Measurements from ENCODE around the gene CHRND. TPM values are rescaled to one million over a fixed set of nuclear protein-coding genes. Genes with fewer than 3 reads are reported as not detected.

Gene CHRND
- total RNA-seq, 3 donors from 2014 or later (not counting 1 experiment from before 2014, with no cell fraction given): not detected

GRCh38 chr2:232550354-232551249, 24.6 kb downstream of the CHRND start, which contains the start of the genes EIF4E2 and TIGD1:
EIF4E2 (plus strand) TSS chr2:232550689; CDS start chr2:232550725, 36 bp downstream.
TIGD1 (minus strand) TSS chr2:232550557; CDS start chr2:232549882, 675 bp downstream.
- ATAC-seq (peak; percentile 84 to 92 (median 89)), DNase-seq (peak; percentile 84 to 94)
- Histone ChIP-seq H3K4me3 (ENCODE audit: low read length) (peak within 1 kb of the TSS; percentile 62), H3K4me1 (ENCODE audit: control insufficient read depth, insufficient read depth, low read length) (peaks cover 18% of the 10 kb centered on the region), H3K27ac (ENCODE audit: low read length) (peak within 1 kb of the TSS; percentile 89), H3K27me3 (ENCODE audit: control insufficient read depth, insufficient read depth, low read length) (no peaks in the 10 kb centered on the region), H3K36me3 (ENCODE audit: control insufficient read depth, insufficient read depth, low read length) (peaks cover 10% of the 10 kb centered on the region), H3K9me3 (ENCODE audit: control insufficient read depth, insufficient read depth, low read length) (no peaks in the 10 kb centered on the region)
- no peaks in the 10 kb centered on the region for H3K36me3 Mint-ChIP-seq
- TF ChIP-seq, protein P1, sequence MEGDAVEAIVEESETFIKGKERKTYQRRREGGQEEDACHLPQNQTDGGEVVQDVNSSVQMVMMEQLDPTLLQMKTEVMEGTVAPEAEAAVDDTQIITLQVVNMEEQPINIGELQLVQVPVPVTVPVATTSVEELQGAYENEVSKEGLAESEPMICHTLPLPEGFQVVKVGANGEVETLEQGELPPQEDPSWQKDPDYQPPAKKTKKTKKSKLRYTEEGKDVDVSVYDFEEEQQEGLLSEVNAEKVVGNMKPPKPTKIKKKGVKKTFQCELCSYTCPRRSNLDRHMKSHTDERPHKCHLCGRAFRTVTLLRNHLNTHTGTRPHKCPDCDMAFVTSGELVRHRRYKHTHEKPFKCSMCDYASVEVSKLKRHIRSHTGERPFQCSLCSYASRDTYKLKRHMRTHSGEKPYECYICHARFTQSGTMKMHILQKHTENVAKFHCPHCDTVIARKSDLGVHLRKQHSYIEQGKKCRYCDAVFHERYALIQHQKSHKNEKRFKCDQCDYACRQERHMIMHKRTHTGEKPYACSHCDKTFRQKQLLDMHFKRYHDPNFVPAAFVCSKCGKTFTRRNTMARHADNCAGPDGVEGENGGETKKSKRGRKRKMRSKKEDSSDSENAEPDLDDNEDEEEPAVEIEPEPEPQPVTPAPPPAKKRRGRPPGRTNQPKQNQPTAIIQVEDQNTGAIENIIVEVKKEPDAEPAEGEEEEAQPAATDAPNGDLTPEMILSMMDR (IDR thresholded peaks at IDR 0.05): peak; percentile 50
- peaks cover 63 to 71% of the 10 kb centered on the region in 2 donors for H3K4me1 Mint-ChIP-seq
- peak within 1 kb of the TSS; percentile 94 to 98 for H3K27ac Mint-ChIP-seq
- H3K27me3 Mint-ChIP-seq (ENCODE audit: low read depth in 2 of 2): no peaks in the 10 kb centered on the region
- H3K4me3 Mint-ChIP-seq: peak within 1 kb of the TSS; percentile 99
- intact Hi-C loops (cut with micrococcal nuclease): no loop called here
- WGBS (ENCODE audit: insufficient coverage): under 1% methylated on average over 79 of the region's 81 CpGs
- H3K9me3 Mint-ChIP-seq: peaks cover 0 to 2% of the 10 kb centered on the region in 2 donors

- H3K27ac ChIP-seq (ENCODE audit: low read length): peak overlapping the region; percentile 89
- intact Hi-C loops (cut with micrococcal nuclease): no loop called here
- H3K36me3 ChIP-seq (ENCODE audit: control insufficient read depth, insufficient read depth, low read length): peaks cover 14% of the 10 kb centered on the region
- peaks cover 0 to 2% of the 10 kb centered on the region in 2 donors for H3K9me3 Mint-ChIP-seq
- no peaks in the 10 kb centered on the region for H3K27me3 ChIP-seq (ENCODE audit: control insufficient read depth, insufficient read depth, low read length)
- H3K27me3 Mint-ChIP-seq (ENCODE audit: low read depth in 2 of 2): no peaks in the 10 kb centered on the region
- WGBS (ENCODE audit: insufficient coverage): 9% methylated on average over 7 of the region's 7 CpGs
- peak overlapping the region; percentile 62 for H3K4me3 ChIP-seq (ENCODE audit: low read length)
- no peaks in the 10 kb centered on the region for H3K36me3 Mint-ChIP-seq
- TF ChIP-seq, protein P1 (IDR thresholded peaks at IDR 0.05): no peak
- H3K27ac Mint-ChIP-seq: peak overlapping the region; percentile 94 to 98
- no peak for ATAC-seq
- H3K4me3 Mint-ChIP-seq: peak overlapping the region; percentile 99
- DNase-seq: peak in 1 of 2 donors; percentile 16
- H3K4me1 ChIP-seq (ENCODE audit: control insufficient read depth, insufficient read depth, low read length): peaks cover 18% of the 10 kb centered on the region
- no peaks in the 10 kb centered on the region for H3K9me3 ChIP-seq (ENCODE audit: control insufficient read depth, insufficient read depth, low read length)
- H3K4me1 Mint-ChIP-seq: peaks cover 69 to 77% of the 10 kb centered on the region in 2 donors
Measured at GRCh38 chr2:232551250-232551638, 25.3 kb downstream of the CHRND start.

DNA sequence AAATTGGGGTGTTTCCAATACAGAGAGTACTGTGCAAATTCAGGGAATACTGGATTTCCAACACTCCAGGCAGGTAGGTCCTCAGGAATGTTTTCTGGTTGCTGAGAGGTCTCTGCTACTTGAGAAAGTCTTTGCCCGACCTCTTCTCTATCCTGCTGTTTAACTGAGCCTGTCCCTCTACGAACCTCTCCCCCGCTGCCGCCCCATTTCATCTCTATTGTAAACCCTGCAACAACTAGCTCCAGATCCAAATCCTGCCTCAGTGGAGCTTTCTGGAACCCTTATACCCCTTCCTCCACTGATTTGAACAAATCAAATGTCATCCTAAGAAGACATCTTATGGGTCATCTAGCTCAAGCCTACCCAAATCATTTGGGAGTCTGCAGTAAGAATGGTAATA, 25.8 kb downstream of the CHRND start:
- WGBS (ENCODE audit: insufficient coverage): 96% methylated on average over 4 of the region's 4 CpGs

More for the DNA sequence above, 25.8 kb downstream of the CHRND start:
- Mint-ChIP-seq H3K36me3 (peaks cover 4% of the 10 kb centered on the region), H3K27me3 (ENCODE audit: low read depth in 2 of 2) (no peaks in the 10 kb centered on the region), H3K4me1 (peaks cover 70 to 78% of the 10 kb centered on the region in 2 donors), H3K27ac (peak overlapping the region; percentile 94 to 98), H3K9me3 (peaks cover 0 to 2% of the 10 kb centered on the region in 2 donors), H3K4me3 (peak overlapping the region; percentile 99)
- H3K36me3 ChIP-seq (ENCODE audit: control insufficient read depth, insufficient read depth, low read length): peaks cover 18% of the 10 kb centered on the region
- intact Hi-C loops (cut with micrococcal nuclease): no loop called here
- ATAC-seq (no peak), DNase-seq (no peak)
- peak overlapping the region; percentile 62 for H3K4me3 ChIP-seq (ENCODE audit: low read length)
- H3K27ac ChIP-seq (ENCODE audit: low read length): peak overlapping the region; percentile 89
- H3K9me3 ChIP-seq (ENCODE audit: control insufficient read depth, insufficient read depth, low read length): no peaks in the 10 kb centered on the region
- TF ChIP-seq, protein P1 (IDR thresholded peaks at IDR 0.05): no peak
- no peaks in the 10 kb centered on the region for H3K27me3 ChIP-seq (ENCODE audit: control insufficient read depth, insufficient read depth, low read length)
- H3K4me1 ChIP-seq (ENCODE audit: control insufficient read depth, insufficient read depth, low read length): peaks cover 18% of the 10 kb centered on the region
